ENCODE results near the gene C22orf31.

Gene C22orf31

DNA sequence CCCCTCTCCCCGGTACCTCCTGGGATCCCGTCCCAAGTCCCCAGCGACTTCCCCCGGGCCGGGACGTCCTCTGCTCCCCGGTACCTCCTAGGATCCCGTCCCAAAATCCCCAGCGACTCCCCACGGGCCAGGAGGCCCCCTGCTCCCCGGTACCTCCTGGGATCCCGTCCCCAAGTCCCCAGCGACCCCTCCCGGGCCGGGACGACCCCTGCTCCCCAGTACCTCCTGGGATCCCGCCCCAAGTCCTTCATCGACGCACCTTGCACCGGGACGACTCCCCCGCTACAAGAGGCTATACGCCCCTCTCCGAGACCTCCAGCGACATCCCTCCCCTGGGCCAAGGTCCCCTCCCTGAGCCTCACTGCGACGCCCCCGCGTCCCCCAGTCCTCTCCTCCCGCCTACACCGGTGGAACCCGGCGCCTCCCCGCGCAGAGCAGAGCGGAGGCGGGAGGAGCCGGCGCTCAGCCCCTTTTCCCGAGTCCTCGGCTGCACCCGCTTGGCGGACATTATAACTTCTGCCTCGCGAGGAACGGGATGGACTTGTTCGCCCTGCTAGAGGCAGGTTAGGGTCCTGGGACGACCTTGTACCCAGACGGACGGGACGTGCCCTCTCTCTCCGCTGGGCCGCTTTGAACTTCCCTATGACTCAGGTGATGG lies 12.1 kb upstream of the C22orf31 start:
- Histone ChIP-seq H3K4me1 (ENCODE audit: control insufficient read depth, insufficient read depth, low read length) (peaks cover 6% of the 10 kb centered on the region), H3K4me3 (ENCODE audit: low read depth, low read length) (peak overlapping the region; percentile 65), H3K36me3 (ENCODE audit: control insufficient read depth in 2 of 2, insufficient read depth in 1 of 2, low read length in 2 of 2) (no peaks in the 10 kb centered on the region; a peak in 1 of 3 replicates), H3K27ac (ENCODE audit: extremely low read depth, low read depth, low read length) (peak overlapping the region; percentile 63; the same call in 1 of the 2 replicates), H3K9me3 (ENCODE audit: control insufficient read depth, insufficient read depth, low read depth, low read length) (no peaks in the 10 kb centered on the region)
- CTCF ChIA-PET: interaction anchor here (0.7 kb wide), 1 partner anchor 87 kb away, joined by 3 read pairs; no protein-coding TSS in a partner anchor
- no peak for TF ChIP-seq ZNF394 (tag by site-specific recombination; IDR thresholded peaks at IDR 0.05; ENCODE audit: borderline replicate concordance)
- TF ChIP-seq ZNF777 (tag by site-specific recombination; IDR thresholded peaks at IDR 0.05; ENCODE audit: borderline replicate concordance): no peak
- no peak for TF ChIP-seq TCF7L2 (IDR thresholded peaks at IDR 0.05; ENCODE audit: borderline replicate concordance, low read depth, low read length)
- TF ChIP-seq ZFHX2 (tag by site-specific recombination; conservative IDR thresholded peaks at IDR 0.05): peak; percentile 42
- no peak for TF ChIP-seq MYNN (tag by site-specific recombination; IDR thresholded peaks at IDR 0.05; ENCODE audit: borderline replicate concordance)
- no peak for TF ChIP-seq RBAK (tag by site-specific recombination; IDR thresholded peaks at IDR 0.05)
- no peak for TF ChIP-seq ZNF138 (tag by site-specific recombination; IDR thresholded peaks at IDR 0.05; ENCODE audit: borderline replicate concordance)
- no peak for TF ChIP-seq SETDB1 (IDR thresholded peaks at IDR 0.05; ENCODE audit: insufficient read length, low read length)
- no peak; the same call in 1 of the 2 replicates for TF ChIP-seq ZNF202 (tag by site-specific recombination; IDR thresholded peaks at IDR 0.05; ENCODE audit: borderline replicate concordance)
- TF ChIP-seq ZFP3 (tag by site-specific recombination; IDR thresholded peaks at IDR 0.05; ENCODE audit: low read depth): no peak
- TF ChIP-seq ZXDB (tag by site-specific recombination; IDR thresholded peaks at IDR 0.05): no peak
- no peak for TF ChIP-seq MEIS1 (CRISPR knock-in tag; IDR thresholded peaks at IDR 0.05; ENCODE audit: borderline replicate concordance)
- TF ChIP-seq ZNF548 (tag by site-specific recombination; IDR thresholded peaks at IDR 0.05): no peak
- TF ChIP-seq, protein P1, sequence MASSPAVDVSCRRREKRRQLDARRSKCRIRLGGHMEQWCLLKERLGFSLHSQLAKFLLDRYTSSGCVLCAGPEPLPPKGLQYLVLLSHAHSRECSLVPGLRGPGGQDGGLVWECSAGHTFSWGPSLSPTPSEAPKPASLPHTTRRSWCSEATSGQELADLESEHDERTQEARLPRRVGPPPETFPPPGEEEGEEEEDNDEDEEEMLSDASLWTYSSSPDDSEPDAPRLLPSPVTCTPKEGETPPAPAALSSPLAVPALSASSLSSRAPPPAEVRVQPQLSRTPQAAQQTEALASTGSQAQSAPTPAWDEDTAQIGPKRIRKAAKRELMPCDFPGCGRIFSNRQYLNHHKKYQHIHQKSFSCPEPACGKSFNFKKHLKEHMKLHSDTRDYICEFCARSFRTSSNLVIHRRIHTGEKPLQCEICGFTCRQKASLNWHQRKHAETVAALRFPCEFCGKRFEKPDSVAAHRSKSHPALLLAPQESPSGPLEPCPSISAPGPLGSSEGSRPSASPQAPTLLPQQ (tag by site-specific recombination; IDR thresholded peaks at IDR 0.05): no peak
- TF ChIP-seq, protein P2, sequence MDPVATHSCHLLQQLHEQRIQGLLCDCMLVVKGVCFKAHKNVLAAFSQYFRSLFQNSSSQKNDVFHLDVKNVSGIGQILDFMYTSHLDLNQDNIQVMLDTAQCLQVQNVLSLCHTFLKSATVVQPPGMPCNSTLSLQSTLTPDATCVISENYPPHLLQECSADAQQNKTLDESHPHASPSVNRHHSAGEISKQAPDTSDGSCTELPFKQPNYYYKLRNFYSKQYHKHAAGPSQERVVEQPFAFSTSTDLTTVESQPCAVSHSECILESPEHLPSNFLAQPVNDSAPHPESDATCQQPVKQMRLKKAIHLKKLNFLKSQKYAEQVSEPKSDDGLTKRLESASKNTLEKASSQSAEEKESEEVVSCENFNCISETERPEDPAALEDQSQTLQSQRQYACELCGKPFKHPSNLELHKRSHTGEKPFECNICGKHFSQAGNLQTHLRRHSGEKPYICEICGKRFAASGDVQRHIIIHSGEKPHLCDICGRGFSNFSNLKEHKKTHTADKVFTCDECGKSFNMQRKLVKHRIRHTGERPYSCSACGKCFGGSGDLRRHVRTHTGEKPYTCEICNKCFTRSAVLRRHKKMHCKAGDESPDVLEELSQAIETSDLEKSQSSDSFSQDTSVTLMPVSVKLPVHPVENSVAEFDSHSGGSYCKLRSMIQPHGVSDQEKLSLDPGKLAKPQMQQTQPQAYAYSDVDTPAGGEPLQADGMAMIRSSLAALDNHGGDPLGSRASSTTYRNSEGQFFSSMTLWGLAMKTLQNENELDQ (tag by site-specific recombination; IDR thresholded peaks at IDR 0.05; ENCODE audit: low read depth): no peak
- TF ChIP-seq, protein P3, sequence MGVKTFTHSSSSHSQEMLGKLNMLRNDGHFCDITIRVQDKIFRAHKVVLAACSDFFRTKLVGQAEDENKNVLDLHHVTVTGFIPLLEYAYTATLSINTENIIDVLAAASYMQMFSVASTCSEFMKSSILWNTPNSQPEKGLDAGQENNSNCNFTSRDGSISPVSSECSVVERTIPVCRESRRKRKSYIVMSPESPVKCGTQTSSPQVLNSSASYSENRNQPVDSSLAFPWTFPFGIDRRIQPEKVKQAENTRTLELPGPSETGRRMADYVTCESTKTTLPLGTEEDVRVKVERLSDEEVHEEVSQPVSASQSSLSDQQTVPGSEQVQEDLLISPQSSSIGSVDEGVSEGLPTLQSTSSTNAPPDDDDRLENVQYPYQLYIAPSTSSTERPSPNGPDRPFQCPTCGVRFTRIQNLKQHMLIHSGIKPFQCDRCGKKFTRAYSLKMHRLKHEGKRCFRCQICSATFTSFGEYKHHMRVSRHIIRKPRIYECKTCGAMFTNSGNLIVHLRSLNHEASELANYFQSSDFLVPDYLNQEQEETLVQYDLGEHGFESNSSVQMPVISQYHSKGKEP (tag by site-specific recombination; IDR thresholded peaks at IDR 0.05): no peak
- no peak for TF ChIP-seq ZNF114 (tag by site-specific recombination; IDR thresholded peaks at IDR 0.05)
- TF ChIP-seq ZNF16 (tag by site-specific recombination; IDR thresholded peaks at IDR 0.05; ENCODE audit: low read depth): no peak
- TF ChIP-seq, protein P4, sequence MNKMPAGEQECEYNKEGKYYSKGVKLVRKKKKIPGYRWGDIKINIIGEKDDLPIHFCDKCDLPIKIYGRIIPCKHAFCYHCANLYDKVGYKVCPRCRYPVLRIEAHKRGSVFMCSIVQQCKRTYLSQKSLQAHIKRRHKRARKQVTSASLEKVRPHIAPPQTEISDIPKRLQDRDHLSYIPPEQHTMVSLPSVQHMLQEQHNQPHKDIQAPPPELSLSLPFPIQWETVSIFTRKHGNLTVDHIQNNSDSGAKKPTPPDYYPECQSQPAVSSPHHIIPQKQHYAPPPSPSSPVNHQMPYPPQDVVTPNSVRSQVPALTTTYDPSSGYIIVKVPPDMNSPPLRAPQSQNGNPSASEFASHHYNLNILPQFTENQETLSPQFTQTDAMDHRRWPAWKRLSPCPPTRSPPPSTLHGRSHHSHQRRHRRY (tag by site-specific recombination; IDR thresholded peaks at IDR 0.05): no peak
- TF ChIP-seq WT1 (tag by site-specific recombination; IDR thresholded peaks at IDR 0.05): peak; percentile 38; the same call in 1 of the 2 replicates
- no peak for TF ChIP-seq ZNF768 (tag by site-specific recombination; IDR thresholded peaks at IDR 0.05)
- no peak for TF ChIP-seq ZNF629 (tag by site-specific recombination; IDR thresholded peaks at IDR 0.05)
- TF ChIP-seq EGR2 (tag by site-specific recombination; IDR thresholded peaks at IDR 0.05; ENCODE audit: low read depth): 0 out of 2 replicates have a peak, but pooled peaks have one; percentile 13
- TF ChIP-seq SALL2 (tag by site-specific recombination; IDR thresholded peaks at IDR 0.05; ENCODE audit: borderline replicate concordance): no peak
- no peak for TF ChIP-seq ZBTB8A (tag by site-specific recombination; IDR thresholded peaks at IDR 0.05)
- no peak for TF ChIP-seq ZNF10 (tag by site-specific recombination; IDR thresholded peaks at IDR 0.05)
- no peak for TF ChIP-seq ZNF311 (tag by site-specific recombination; IDR thresholded peaks at IDR 0.05; ENCODE audit: borderline replicate concordance)
- POLR2A ChIA-PET: no interaction called here
